NCI-H146 treated with DMSO at 0.1 percent for 48 hours (cell line): ENCODE results near the gene IL33.

Source experiments
- DNase-seq: peaks from one replicate; lab custom pipeline; 2025; ENCODE audit not compliant: unreplicated experiment; lab: John Stamatoyannopoulos, UW

Gene IL33

GRCh38 chr9:6216002-6216401, 395 bp downstream of the IL33 start:
- no peak for DNase-seq

- DNase-seq = no peak
These were observed 1.3 kb downstream of the IL33 start for GRCh38 chr9:6216951-6217350.

DNA sequence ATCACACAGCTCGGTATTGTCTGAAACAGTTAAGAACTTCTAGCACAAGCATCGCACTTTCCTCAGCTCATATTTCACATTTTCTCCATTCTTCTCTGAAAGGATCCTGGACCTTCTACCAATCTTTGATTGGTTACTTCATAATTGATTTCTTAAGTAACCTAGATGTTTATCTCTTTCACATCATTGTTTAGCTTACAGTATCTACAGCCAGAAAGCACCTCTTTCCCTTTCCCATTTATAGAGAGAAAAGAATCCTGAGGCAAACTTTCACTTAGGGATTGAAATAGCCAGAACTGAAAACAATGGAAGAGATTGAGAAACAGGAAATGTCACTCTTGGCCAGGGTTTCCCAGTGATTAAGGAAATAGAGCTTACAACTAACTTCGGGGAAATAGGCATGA, 2.5 kb downstream of the IL33 start:
- no peak for DNase-seq

DNA sequence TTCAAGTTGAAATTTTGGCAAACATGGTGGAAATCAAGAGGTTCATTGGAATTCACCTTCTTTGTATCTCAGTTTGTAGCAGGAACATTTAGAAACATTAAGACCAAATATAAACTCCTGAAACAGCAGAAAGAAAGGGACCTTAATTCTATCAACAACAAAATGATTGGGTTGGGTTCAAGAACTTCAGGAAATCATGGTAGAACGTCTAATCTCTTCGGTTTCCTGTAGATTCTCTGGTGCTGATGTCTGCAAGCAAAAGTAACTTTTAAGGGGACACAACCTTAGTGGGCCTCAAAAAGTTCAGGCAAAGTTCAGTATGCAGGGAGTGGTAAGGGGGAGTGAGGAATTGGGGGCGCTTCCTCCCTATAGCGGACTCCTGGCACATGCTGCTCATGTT, 3.4 kb downstream of the IL33 start:
- no peak for DNase-seq

- no peak for DNase-seq
These were observed 4.4 kb downstream of the IL33 start for GRCh38 chr9:6219981-6220380.

GRCh38 chr9:6224393-6225154, 9.0 kb downstream of the IL33 start:
- no peak for DNase-seq

GRCh38 chr9:6226696-6227095, 11.1 kb downstream of the IL33 start:
- no peak for DNase-seq

DNA sequence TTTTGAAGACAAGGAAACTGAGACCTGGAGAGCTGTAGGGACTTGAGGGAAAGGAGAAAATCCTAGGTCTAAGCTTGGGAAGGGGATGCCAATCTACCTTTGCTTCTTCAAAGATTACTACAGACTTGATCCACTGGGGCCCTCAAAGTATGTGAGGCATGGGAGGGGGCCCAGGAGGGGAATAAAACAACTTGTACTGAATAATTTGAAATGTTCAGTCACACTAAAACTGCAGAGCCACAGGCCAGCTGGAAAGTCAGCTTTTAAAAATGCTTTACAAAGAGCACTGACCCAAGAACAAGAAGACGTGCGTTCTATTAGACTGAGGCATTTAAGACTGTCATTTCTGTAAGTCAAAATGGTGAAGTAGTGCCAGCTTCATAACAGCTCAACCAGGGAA, 13.6 kb downstream of the IL33 start:
- DNase-seq = no peak

DNA sequence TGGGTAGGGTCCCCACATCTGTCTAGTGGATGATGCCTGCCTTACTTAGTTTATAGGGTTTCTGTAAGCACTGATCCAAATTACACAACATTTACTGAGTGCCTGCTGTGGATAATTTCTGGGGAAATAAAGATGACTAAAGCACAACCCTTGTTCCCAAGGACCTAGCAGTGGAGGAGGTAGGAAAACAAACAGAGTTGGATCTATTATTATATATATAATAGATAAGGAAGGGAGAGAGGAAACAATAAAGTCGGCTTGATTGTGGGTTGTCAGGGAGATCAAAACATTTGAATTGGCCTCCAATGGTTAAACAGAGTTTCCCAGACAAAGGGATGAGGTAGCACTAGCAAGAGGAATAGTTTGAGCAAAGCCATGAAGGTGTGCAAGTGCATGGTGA, 14.0 kb downstream of the IL33 start:
- peak; percentile 63 for DNase-seq

- DNase-seq = no peak
These were observed 14.6 kb downstream of the IL33 start for GRCh38 chr9:6230037-6230780.

GRCh38 chr9:6232336-6232945, 16.8 kb downstream of the IL33 start:
- DNase-seq = no peak

- DNase-seq = no peak
These were observed 18.4 kb downstream of the IL33 start for GRCh38 chr9:6234014-6234413.

DNA sequence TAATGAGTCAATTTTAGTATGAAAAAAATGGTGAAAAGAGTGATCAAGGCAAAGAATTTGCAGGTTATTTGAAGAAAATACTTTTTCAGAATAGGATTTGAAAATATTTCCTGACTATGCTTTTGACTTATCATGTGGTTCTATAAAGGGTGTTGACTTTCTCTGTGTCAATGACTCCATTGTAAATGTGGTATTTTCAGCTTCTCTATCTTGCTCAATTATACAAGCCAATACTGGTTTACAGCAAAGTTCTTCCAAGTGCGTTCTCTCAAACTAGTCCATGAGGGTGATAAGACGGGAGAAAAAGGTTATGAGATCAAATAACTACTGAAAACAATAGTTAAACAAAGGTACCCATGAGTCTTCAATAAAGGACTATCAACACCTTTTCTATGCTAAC, 21.7 kb downstream of the IL33 start:
- no peak for DNase-seq

GRCh38 chr9:6239048-6239461, 23.4 kb downstream of the IL33 start:
- no peak for DNase-seq

DNA sequence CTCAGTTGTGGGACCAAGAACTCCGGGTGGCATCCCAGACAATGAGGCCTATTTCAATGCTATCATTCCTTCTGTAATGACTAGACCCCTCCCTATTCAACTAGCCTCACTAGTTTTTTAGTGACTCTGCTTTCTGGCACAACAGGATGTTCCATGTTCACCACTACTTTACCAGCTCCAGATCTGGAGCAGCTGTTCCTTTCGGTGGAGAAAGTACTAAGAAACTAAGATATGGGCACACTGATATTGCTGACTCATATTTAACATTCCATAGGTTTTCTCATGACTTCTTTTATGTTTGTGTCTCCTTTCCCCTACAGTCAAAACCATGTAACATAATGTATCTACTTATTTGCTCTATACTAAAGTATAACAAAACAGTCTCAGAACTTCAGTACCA, 24.1 kb downstream of the IL33 start:
- no peak for DNase-seq

- no peak for DNase-seq
These were observed 28.1 kb downstream of the IL33 start for GRCh38 chr9:6243746-6244145.

DNA sequence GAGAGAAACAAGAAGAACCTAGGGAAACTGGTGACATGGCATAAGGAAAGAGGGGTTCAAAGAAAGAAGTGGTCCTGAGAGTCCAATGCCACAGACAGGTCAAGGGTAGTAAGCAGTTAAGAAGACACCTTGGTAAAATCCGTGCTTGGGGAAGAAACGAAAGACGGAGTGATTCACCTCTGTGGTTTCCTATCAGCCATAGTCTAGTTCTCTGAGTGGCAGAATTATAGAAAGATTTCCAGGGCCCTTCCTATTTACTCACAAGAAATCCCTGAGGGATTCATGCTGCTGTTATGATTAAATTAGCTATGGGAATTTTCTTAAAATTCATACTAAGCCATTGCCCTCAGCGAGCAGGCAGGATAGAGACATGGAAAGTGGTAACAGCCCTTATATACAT, 31.7 kb downstream of the IL33 start:
- DNase-seq = no peak

GRCh38 chr9:6268826-6269397, 53.3 kb downstream of the IL33 start:
- no peak for DNase-seq

- no peak for DNase-seq
These were observed 55.3 kb downstream of the IL33 start for GRCh38 chr9:6270896-6271295.

- DNase-seq = no peak
These were observed 56.1 kb downstream of the IL33 start for GRCh38 chr9:6271508-6272228.

DNA sequence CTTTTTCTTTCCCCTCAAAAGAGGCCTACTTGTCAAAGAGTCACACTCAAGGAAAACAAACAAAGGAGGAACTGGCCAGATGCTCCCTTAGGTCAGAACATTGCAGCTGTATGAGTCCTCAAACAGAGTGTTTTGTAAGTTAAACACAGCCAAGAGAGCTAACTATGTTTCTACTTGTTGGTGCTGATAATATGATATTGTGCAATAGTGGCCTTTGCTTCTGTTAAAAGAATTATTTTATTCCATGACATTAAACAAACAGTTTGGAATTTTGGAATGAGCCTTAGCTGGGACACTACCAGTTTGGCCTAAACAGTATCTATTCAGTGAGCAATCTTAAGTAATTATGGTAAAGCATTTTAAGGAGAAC, 56.6 kb downstream of the IL33 start:
- DNase-seq = no peak
